ENCODE measurements around the gene SLC16A6.
A peak's percentile ranks its signal among the peaks of the same experiment; 100 is the strongest.
"Not testable (repeated sequence)": the region's sequence is repeated elsewhere in the genome, so short reads cannot be mapped to it uniquely, and the experiment has no call there.

SLC16A6 gene

GRCh38 chr17:68310152-68310551 is 19.2 kb upstream of the SLC16A6 start:
- no peak for DNase-seq

- not testable (repeated sequence) for DNase-seq
Measured at GRCh38 chr17:68309066-68309670, 18.2 kb upstream of the SLC16A6 start.

GRCh38 chr17:68308486-68308885 is 17.6 kb upstream of the SLC16A6 start:
- DNase-seq, result not testable (repeated sequence)

GRCh38 chr17:68307443-68307842 is 16.5 kb upstream of the SLC16A6 start:
- no peak for DNase-seq

- no peak for DNase-seq
Measured at GRCh38 chr17:68306819-68307218, 15.9 kb upstream of the SLC16A6 start.

- no peak for DNase-seq
Measured at GRCh38 chr17:68305142-68305541, 14.2 kb upstream of the SLC16A6 start.

GRCh38 chr17:68304706-68305105 is 13.8 kb upstream of the SLC16A6 start:
- DNase-seq, result no peak

GRCh38 chr17:68302666-68303065 is 11.7 kb upstream of the SLC16A6 start:
- no peak for DNase-seq

GRCh38 chr17:68302066-68302564 is 11.2 kb upstream of the SLC16A6 start:
- DNase-seq, result no peak

GRCh38 chr17:68301438-68301959 is 10.6 kb upstream of the SLC16A6 start:
- DNase-seq, result no peak

- DNase-seq, result no peak
Measured at GRCh38 chr17:68299817-68300216, 8.9 kb upstream of the SLC16A6 start.

GRCh38 chr17:68298601-68299000 is 7.7 kb upstream of the SLC16A6 start:
- DNase-seq, result no peak

GRCh38 chr17:68297195-68297594 is 6.3 kb upstream of the SLC16A6 start:
- no peak for DNase-seq

- no peak for DNase-seq
Measured at GRCh38 chr17:68296217-68297191, 5.6 kb upstream of the SLC16A6 start.

- no peak for DNase-seq
Measured at GRCh38 chr17:68295086-68295485, 4.2 kb upstream of the SLC16A6 start.

- no peak for DNase-seq
Measured at GRCh38 chr17:68294617-68295016, 3.7 kb upstream of the SLC16A6 start.

- DNase-seq, result no peak
Measured at GRCh38 chr17:68294196-68294555, 3.2 kb upstream of the SLC16A6 start.

- DNase-seq, result no peak
Measured at GRCh38 chr17:68293490-68294195, 2.7 kb upstream of the SLC16A6 start.

GRCh38 chr17:68292689-68293040 is 1.7 kb upstream of the SLC16A6 start:
- DNase-seq, result no peak

GRCh38 chr17:68291836-68292688 is 1.1 kb upstream of the SLC16A6 start:
- peak; percentile 94 for DNase-seq

- DNase-seq, result peak; percentile 76
Measured at GRCh38 chr17:68290268-68290954, 516 bp downstream of the SLC16A6 start.

GRCh38 chr17:68289936-68290267 is 1.0 kb downstream of the SLC16A6 start:
- no peak for DNase-seq
